PFSK-1 (cell line): ENCODE results near the gene NISCH.

Experiments used
- FOXP2 ChIP-seq: optimal IDR thresholded peaks from 2 replicates; pipeline ENCODE3; 2011; ENCODE audit warnings: borderline replicate concordance, control low read depth, inconsistent platforms; ENCODE audit not compliant: insufficient read depth; ENCODE audit errors: extremely low read length, extremely low read depth
- POLR2AphosphoS5 ChIP-seq: IDR thresholded peaks from 2 replicates; pipeline ENCODE4 v1.6.1; 2012; ENCODE audit warnings: low read depth, mild to moderate bottlenecking, control low read depth, low read length, moderate library complexity
- REST ChIP-seq, 2 experiments: IDR thresholded peaks; 2 replicates each; pipeline versions ENCODE4 v1.6.1 to v1.8.0; 2011 to 2012; ENCODE audit warnings: low read depth in 2 of 2, low read length in 2 of 2, control low read depth in 1 of 2, inconsistent platforms in 1 of 2, mild to moderate bottlenecking in 1 of 2, moderate library complexity in 1 of 2; ENCODE audit not compliant: insufficient read depth in 1 of 2
- SIN3A ChIP-seq: IDR thresholded peaks from 2 replicates; pipeline ENCODE4 v1.6.1; 2012; ENCODE audit warnings: mild to moderate bottlenecking, low read length, moderate library complexity, borderline replicate concordance; ENCODE audit not compliant: insufficient read depth
- TAF1 ChIP-seq: IDR thresholded peaks from 2 replicates; pipeline ENCODE4 v1.6.1; 2012; ENCODE audit warnings: low read length, control low read depth, borderline replicate concordance; ENCODE audit not compliant: insufficient read depth

NISCH gene

GRCh38 chr3:52438104-52438376 lies 17.4 kb upstream of the NISCH start:
- TF ChIP-seq SIN3A (no peak), FOXP2 (no peak), REST (IDR thresholded peaks at IDR 0.05; ENCODE audit: insufficient read depth in 1 of 2, low read depth in 2 of 2, low read length in 2 of 2) (no peak), POLR2AphosphoS5 (no peak), TAF1 (no peak)

- TF ChIP-seq REST (IDR thresholded peaks at IDR 0.05; ENCODE audit: insufficient read depth in 1 of 2, low read depth in 2 of 2, low read length in 2 of 2) (no peak), TAF1 (no peak), FOXP2 (no peak)
Measured at GRCh38 chr3:52438579-52439425, 16.6 kb upstream of the NISCH start.

- TF ChIP-seq SIN3A (no peak), TAF1 (no peak), REST (IDR thresholded peaks at IDR 0.05; ENCODE audit: insufficient read depth in 1 of 2, low read depth in 2 of 2, low read length in 2 of 2) (no peak), FOXP2 (no peak), POLR2AphosphoS5 (no peak)
Measured at GRCh38 chr3:52439426-52440248, 15.8 kb upstream of the NISCH start.

- TF ChIP-seq SIN3A = no peak
- TF ChIP-seq POLR2AphosphoS5 = no peak
- no peak for TF ChIP-seq FOXP2
- TF ChIP-seq TAF1 = no peak
- TF ChIP-seq REST (IDR thresholded peaks at IDR 0.05; ENCODE audit: insufficient read depth in 1 of 2, low read depth in 2 of 2, low read length in 2 of 2) = no peak
Measured at GRCh38 chr3:52440249-52440551, 15.2 kb upstream of the NISCH start.
